Endothelial cell of umbilical vein (primary cell): ENCODE measurements around the gene ETV6. TPM values are rescaled to one million over a fixed set of nuclear protein-coding genes. Genes with fewer than 3 reads are reported as not detected.

Experiments
- BruUV-seq: library from RNA; stranded (reverse); fragments of 400-500 nt; replicated peaks from 2 replicates; lab custom pipeline; 2021; lab: Mats Ljungman, UMichigan
- CTCF ChIA-PET: fragments of 300-600, 350-600 bp; sonication (Branson Sonifier 250); formaldehyde crosslinking; loops from one replicate; lab custom pipeline; 2021; ENCODE audit warnings: antibody characterized with exemption, inconsistent platforms; lab: Charles Lee
- POLR2A ChIA-PET: fragments of 300-600, 350-600 bp; sonication (Branson Sonifier 250); formaldehyde crosslinking; loops from one replicate; lab custom pipeline; 2021; ENCODE audit warnings: antibody characterized with exemption, inconsistent platforms; lab: Charles Lee
- DNase-seq: peaks from one replicate; pipeline ENCODE4 v3.0.0-alpha.2; 2011; ENCODE audit warnings: low read depth, low spot score
- FAIRE-seq: peaks from 2 replicates; lab custom pipeline; 2011; peaks lifted over from hg19 to GRCh38; lab: Jason Lieb, UNC
- H2AFZ ChIP-seq: 2 replicates; pipeline ENCODE4 v1.6.0; 2012; ENCODE audit warnings: low read depth, low read length, control low read depth, inconsistent platforms
- H3K27ac ChIP-seq: 2 replicates; pipeline ENCODE4 v1.5.1; 2011; ENCODE audit warnings: low read depth, mild to moderate bottlenecking, control low read depth, low read length, moderate library complexity; ENCODE audit not compliant: insufficient read depth
- H3K27me3 ChIP-seq, 2 experiments: 2 replicates each; pipeline versions ENCODE4 v1.6.0 to v1.6.1; 2011; ENCODE audit warnings: low read length in 2 of 2, mixed read lengths in 1 of 2; ENCODE audit not compliant: control insufficient read depth in 2 of 2, insufficient read depth in 2 of 2
- H3K36me3 ChIP-seq, 2 experiments: 2 replicates in 1 of 2; 3 replicates in 1 of 2; pipeline ENCODE4 v1.5.1; 2011; ENCODE audit warnings: low read length in 2 of 2, mild to moderate bottlenecking in 1 of 2, moderate library complexity in 1 of 2; ENCODE audit not compliant: control insufficient read depth in 2 of 2, insufficient read depth in 2 of 2; ENCODE audit errors: extremely low read depth in 1 of 2
- H3K4me1 ChIP-seq: 3 replicates; pipeline ENCODE4 v1.5.1; 2011; ENCODE audit warnings: mild to moderate bottlenecking, low read length; ENCODE audit not compliant: control insufficient read depth, insufficient read depth; ENCODE audit errors: extremely low read depth
- H3K4me2 ChIP-seq: 2 replicates; pipeline ENCODE4 v1.6.1; 2011; ENCODE audit warnings: low read length, control low read depth, mixed read lengths; ENCODE audit not compliant: insufficient read depth
- H3K4me3 ChIP-seq, 3 experiments: fragments of 200-600 bp in 1 of 3; sonication (generic), shearing (Covaris generic) in 1 of 3; replicated peaks in 1 of 3; 2 replicates each; pipeline ENCODE4 v1.5.1; 2011 to 2016; ENCODE audit warnings: control low read depth in 3 of 3, low read length in 3 of 3, mild to moderate bottlenecking in 2 of 3, inconsistent platforms in 1 of 3, low read depth in 1 of 3, moderate library complexity in 1 of 3; ENCODE audit not compliant: insufficient read depth in 1 of 3
- H3K79me2 ChIP-seq: 2 replicates; pipeline ENCODE4 v1.6.0; 2012; ENCODE audit warnings: low read length, inconsistent platforms; ENCODE audit not compliant: control insufficient read depth, insufficient read depth
- H3K9ac ChIP-seq: replicated peaks from 2 replicates; pipeline ENCODE3; 2011; ENCODE audit warnings: low read length, control low read depth; ENCODE audit not compliant: insufficient read depth; ENCODE audit errors: extremely low read depth
- H3K9me1 ChIP-seq: replicated peaks from 3 replicates; pipeline ENCODE4 v1.6.0; 2011; ENCODE audit warnings: mild to moderate bottlenecking, low read length; ENCODE audit not compliant: control insufficient read depth, insufficient read depth; ENCODE audit errors: extremely low read depth
- H3K9me3 ChIP-seq: replicated peaks from 2 replicates; pipeline ENCODE4 v1.5.1; 2012; ENCODE audit warnings: low read length, inconsistent platforms; ENCODE audit not compliant: control insufficient read depth, insufficient read depth
- H4K20me1 ChIP-seq: replicated peaks from 2 replicates; pipeline ENCODE3; 2011; ENCODE audit warnings: mild to moderate bottlenecking, low read length; ENCODE audit not compliant: control insufficient read depth, insufficient read depth; ENCODE audit errors: extremely low read depth
- EZH2 ChIP-seq: IDR thresholded peaks from 2 replicates; pipeline ENCODE4 v1.6.1; 2012; ENCODE audit warnings: borderline replicate concordance, low read depth, mild to moderate bottlenecking, moderate library complexity, low read length, inconsistent platforms; ENCODE audit not compliant: severe bottlenecking
- FOS ChIP-seq: IDR thresholded peaks from 2 replicates; pipeline ENCODE4 v1.6.1; 2011; ENCODE audit warnings: mild to moderate bottlenecking, low read length, moderate library complexity, borderline replicate concordance; ENCODE audit not compliant: insufficient read depth
- GATA2 ChIP-seq: IDR thresholded peaks from 2 replicates; pipeline ENCODE4 v1.7.0; 2011; ENCODE audit warnings: low read depth, mild to moderate bottlenecking, moderate library complexity, mixed read lengths, low read length; ENCODE audit not compliant: insufficient read length, insufficient read depth
- JUN ChIP-seq: IDR thresholded peaks from 2 replicates; pipeline ENCODE4 v1.6.1; 2011; ENCODE audit warnings: borderline replicate concordance, low read depth; ENCODE audit not compliant: insufficient read length, insufficient read depth
- MYC ChIP-seq: IDR thresholded peaks from one replicate; pipeline ENCODE4 v1.6.1; 2011; ENCODE audit warnings: mild to moderate bottlenecking, low read depth, low read length
- POLR2A ChIP-seq: IDR thresholded peaks from 2 replicates; pipeline ENCODE4 v1.6.1; 2012; ENCODE audit warnings: low read depth, mild to moderate bottlenecking, control low read depth, low read length
- POLR2AphosphoS5 ChIP-seq: IDR thresholded peaks from 2 replicates; pipeline ENCODE4 v1.6.1; 2012; ENCODE audit warnings: low read depth, mild to moderate bottlenecking, control low read depth, low read length, moderate library complexity; ENCODE audit not compliant: insufficient read depth
- dilution Hi-C: fragments of 300-500 bp; cut with MboI; formaldehyde crosslinking; loops from one replicate; pipeline ENCODE4 v1.15.0; 2019; ENCODE audit warnings: low sequenced_read_pairs; ENCODE audit not compliant: extremely low pct_ligation_motif_present
- intact Hi-C: fragments of 100-400 bp; cut with micrococcal nuclease; formaldehyde crosslinking; loops from one replicate; pipeline ENCODE4 v1.10.0; 2022
- polyA plus RNA-seq, 4 experiments: library from polyadenylated mRNA; depleted of rRNA in 3 of 4; stranded (reverse) in 3 of 4; unstranded in 1 of 4; fragments of >200 nt; gene quantifications; 2 replicates each; pipeline versions ENCODE4 v1.2.1 to v1.2.3, GENCODE V29; 2011 to 2012; ENCODE audit warnings: missing spikeins in 1 of 4
- total RNA-seq: library from RNA; stranded (reverse); gene quantifications from 2 replicates; pipeline ENCODE4 v1.2.3, GENCODE V29; 2021
- TF ChIP-seq, protein P1 (sequence below), 2 donors: IDR thresholded peaks; 1 replicate in 1 of 2; 2 replicates in 1 of 2; pipeline ENCODE4 v1.5.1; 2011; ENCODE audit warnings: low read length in 2 of 2, mild to moderate bottlenecking in 2 of 2, moderate library complexity in 2 of 2, control low read depth in 1 of 2, inconsistent platforms in 1 of 2, low read depth in 1 of 2; ENCODE audit not compliant: insufficient read depth in 1 of 2; ENCODE audit errors: extremely low read depth in 1 of 2

ETV6 gene
- total and polyA plus RNA-seq, 2 donors (not counting 3 experiments of a cell fraction or from before 2014, with no cell fraction given) = 15.9 to 57.1 TPM

DNA sequence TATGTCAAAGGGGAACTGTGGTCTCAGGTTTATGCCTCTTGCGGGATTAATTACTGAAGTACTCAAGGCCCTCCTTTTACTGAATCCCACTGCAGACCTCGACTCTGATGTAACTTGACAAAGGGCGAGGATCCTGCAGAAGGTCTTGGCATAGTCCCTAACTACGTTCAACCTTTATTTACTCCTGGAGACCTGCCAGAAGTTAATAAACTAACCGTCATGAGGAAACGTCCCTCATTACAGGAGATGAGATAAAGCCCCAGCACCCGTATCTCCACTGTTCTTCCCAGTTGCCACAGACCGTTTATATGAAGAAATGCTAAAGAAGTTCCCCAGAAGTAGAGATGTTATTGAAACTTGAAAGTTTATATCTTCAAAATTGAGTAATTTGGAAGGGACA lies 190.9 kb downstream of the ETV6 start:
- Histone ChIP-seq H3K27ac (peak overlapping the region; percentile 95), H4K20me1 (no peaks in the 10 kb centered on the region), H3K79me2 (peaks cover 4% of the 10 kb centered on the region), H3K4me1 (peaks cover 31% of the 10 kb centered on the region), H3K4me2 (peak overlapping the region; percentile 48), H3K36me3 (peaks cover 10 to 14% of the 10 kb centered on the region in 2 experiments), H2AFZ (no peak overlapping the region), H3K9me3 (no peaks in the 10 kb centered on the region), H3K4me3 (no peak overlapping the region), H3K27me3 (no peaks in the 10 kb centered on the region), H3K9me1 (no peaks in the 10 kb centered on the region), H3K9ac (peak overlapping the region; percentile 69)
- dilution Hi-C loops = no loop called here
- intact Hi-C loops = no loop called here
- CTCF ChIA-PET = interaction anchor here (0.6 to 1.1 kb wide), 3 partner anchors 43 to 203 kb away, joined by 3 to 4 read pairs (median 3); no protein-coding TSS in a partner anchor
- FAIRE-seq (peak; percentile 31), DNase-seq (peak; percentile 51)
- no TSS peak for BruUV-seq
- POLR2A ChIA-PET = no interaction called here
- TF ChIP-seq GATA2 (peak; percentile 13), JUN (no peak)

DNA sequence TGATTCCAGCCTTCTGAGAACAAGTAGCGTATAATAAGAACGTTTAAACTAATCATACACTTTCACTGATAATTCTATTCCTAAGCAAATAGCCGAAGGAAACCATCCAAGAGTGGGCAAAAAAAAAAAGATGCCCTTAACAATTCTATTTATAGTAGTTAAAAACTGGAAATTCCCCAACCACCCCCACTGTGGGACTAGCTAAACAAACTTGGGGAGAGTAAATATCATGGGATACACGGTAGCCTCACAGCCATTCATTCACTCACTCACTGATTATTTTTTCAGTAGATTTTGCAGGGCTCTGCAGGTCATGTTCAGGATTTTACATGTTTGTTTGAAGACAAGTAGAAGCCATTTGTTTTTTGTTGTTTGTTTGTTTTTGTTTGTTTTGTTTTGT lies 197.0 kb downstream of the ETV6 start:
- BruUV-seq = no TSS peak
- Histone ChIP-seq H3K9me3 (no peaks in the 10 kb centered on the region), H3K79me2 (no peaks in the 10 kb centered on the region), H3K27ac (no peak overlapping the region), H3K27me3 (no peaks in the 10 kb centered on the region), H3K9ac (no peak overlapping the region), H2AFZ (no peak overlapping the region), H3K4me1 (no peaks in the 10 kb centered on the region), H3K36me3 (peaks cover 10 to 20% of the 10 kb centered on the region in 2 experiments), H3K4me3 (no peak overlapping the region), H3K9me1 (no peaks in the 10 kb centered on the region), H4K20me1 (no peaks in the 10 kb centered on the region), H3K4me2 (no peak overlapping the region)
- ChIA-PET POLR2A (interaction anchor here (0.6 kb wide), 1 partner anchor 113 kb away, joined by 6 read pairs; no protein-coding TSS in a partner anchor), CTCF (no interaction called here)
- no peak for FAIRE-seq
- TF ChIP-seq POLR2AphosphoS5 (no peak), GATA2 (no peak), POLR2A (no peak), FOS (no peak), EZH2 (no peak), JUN (no peak), MYC (no peak)
- TF ChIP-seq, protein P1, sequence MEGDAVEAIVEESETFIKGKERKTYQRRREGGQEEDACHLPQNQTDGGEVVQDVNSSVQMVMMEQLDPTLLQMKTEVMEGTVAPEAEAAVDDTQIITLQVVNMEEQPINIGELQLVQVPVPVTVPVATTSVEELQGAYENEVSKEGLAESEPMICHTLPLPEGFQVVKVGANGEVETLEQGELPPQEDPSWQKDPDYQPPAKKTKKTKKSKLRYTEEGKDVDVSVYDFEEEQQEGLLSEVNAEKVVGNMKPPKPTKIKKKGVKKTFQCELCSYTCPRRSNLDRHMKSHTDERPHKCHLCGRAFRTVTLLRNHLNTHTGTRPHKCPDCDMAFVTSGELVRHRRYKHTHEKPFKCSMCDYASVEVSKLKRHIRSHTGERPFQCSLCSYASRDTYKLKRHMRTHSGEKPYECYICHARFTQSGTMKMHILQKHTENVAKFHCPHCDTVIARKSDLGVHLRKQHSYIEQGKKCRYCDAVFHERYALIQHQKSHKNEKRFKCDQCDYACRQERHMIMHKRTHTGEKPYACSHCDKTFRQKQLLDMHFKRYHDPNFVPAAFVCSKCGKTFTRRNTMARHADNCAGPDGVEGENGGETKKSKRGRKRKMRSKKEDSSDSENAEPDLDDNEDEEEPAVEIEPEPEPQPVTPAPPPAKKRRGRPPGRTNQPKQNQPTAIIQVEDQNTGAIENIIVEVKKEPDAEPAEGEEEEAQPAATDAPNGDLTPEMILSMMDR (IDR thresholded peaks at IDR 0.05; ENCODE audit: extremely low read depth in 1 of 2, insufficient read depth in 1 of 2, low read depth in 1 of 2, low read length in 2 of 2) = no peak
- intact Hi-C loops = no loop called here
- DNase-seq = no peak
- dilution Hi-C loops = no loop called here
